Loucy (cell line): ENCODE measurements around the gene POLR2H.

Experiments used
- H2AFZ ChIP-seq: fragments of 200-600 bp; sonication (generic); 2 replicates; pipeline ENCODE4 v1.6.0; 2016; ENCODE audit warnings: antibody characterized with exemption, mild to moderate bottlenecking, low read length, moderate library complexity
- H3F3A ChIP-seq: fragments of 200-600 bp; 2 replicates; pipeline ENCODE4 v1.6.0; 2016; ENCODE audit warnings: antibody characterized with exemption, low read depth, mild to moderate bottlenecking
- H3K27me3 ChIP-seq: fragments of 200-600 bp; sonication (generic); 2 replicates; pipeline ENCODE4 v1.6.1; 2014; ENCODE audit warnings: low read length, mild to moderate bottlenecking; ENCODE audit not compliant: insufficient read depth, poor library complexity, severe bottlenecking
- H3K36me3 ChIP-seq: fragments of 200-600 bp; sonication (generic); 2 replicates; pipeline ENCODE4 v1.6.1; 2016; ENCODE audit warnings: low read length; ENCODE audit not compliant: insufficient read depth
- H3K4me1 ChIP-seq: fragments of 200-600 bp; sonication (generic); 2 replicates; pipeline ENCODE4 v1.5.1; 2014; ENCODE audit warnings: low read length, mild to moderate bottlenecking; ENCODE audit not compliant: insufficient read depth, poor library complexity, severe bottlenecking
- H3K4me2 ChIP-seq: fragments of 200-600 bp; sonication (generic); 2 replicates; pipeline ENCODE4 v1.6.0; 2014; ENCODE audit warnings: antibody characterized with exemption, low read length, low read depth, mild to moderate bottlenecking; ENCODE audit not compliant: poor library complexity, severe bottlenecking
- H3K4me3 ChIP-seq: fragments of 200-600 bp; sonication (generic); 2 replicates; pipeline ENCODE4 v1.5.1; 2014; ENCODE audit warnings: low read length, mild to moderate bottlenecking, mixed read lengths; ENCODE audit not compliant: poor library complexity, severe bottlenecking
- H3K79me2 ChIP-seq: fragments of 200-600 bp; sonication (generic); 2 replicates; pipeline ENCODE4 v1.6.1; 2014; ENCODE audit warnings: low read length; ENCODE audit not compliant: insufficient read depth
- H3K9ac ChIP-seq: fragments of 200-600 bp; sonication (generic); 2 replicates; pipeline ENCODE4 v1.6.0; 2014; ENCODE audit warnings: mild to moderate bottlenecking, low read depth, low read length, moderate library complexity; ENCODE audit not compliant: poor library complexity, severe bottlenecking
- H3K9me2 ChIP-seq: fragments of 200-600 bp; sonication (generic); replicated peaks from 2 replicates; pipeline ENCODE4 v1.6.1; 2016; ENCODE audit warnings: low read depth, low read length, mixed read lengths
- H3K9me3 ChIP-seq: fragments of 200-600 bp; sonication (generic); 2 replicates; pipeline ENCODE4 v1.6.1; 2014; ENCODE audit warnings: mild to moderate bottlenecking, antibody characterized with exemption, low read length, low read depth; ENCODE audit not compliant: insufficient read depth
- H4K20me1 ChIP-seq: fragments of 200-600 bp; sonication (generic); 2 replicates; pipeline ENCODE4 v1.6.0; 2014; ENCODE audit warnings: antibody characterized with exemption, low read length, mild to moderate bottlenecking; ENCODE audit not compliant: insufficient read depth, poor library complexity, severe bottlenecking
- CTCF ChIP-seq: fragments of 200-600 bp; sonication (generic); conservative IDR thresholded peaks from 2 replicates; pipeline ENCODE4 v1.5.1; 2014; ENCODE audit warnings: mild to moderate bottlenecking, antibody characterized with exemption, low read length
- EZH2phosphoT487 ChIP-seq: fragments of 200-600 bp; IDR thresholded peaks from 2 replicates; pipeline ENCODE4 v1.6.1; 2018; ENCODE audit warnings: antibody characterized with exemption, mild to moderate bottlenecking, moderate library complexity, borderline replicate concordance

POLR2H gene

DNA sequence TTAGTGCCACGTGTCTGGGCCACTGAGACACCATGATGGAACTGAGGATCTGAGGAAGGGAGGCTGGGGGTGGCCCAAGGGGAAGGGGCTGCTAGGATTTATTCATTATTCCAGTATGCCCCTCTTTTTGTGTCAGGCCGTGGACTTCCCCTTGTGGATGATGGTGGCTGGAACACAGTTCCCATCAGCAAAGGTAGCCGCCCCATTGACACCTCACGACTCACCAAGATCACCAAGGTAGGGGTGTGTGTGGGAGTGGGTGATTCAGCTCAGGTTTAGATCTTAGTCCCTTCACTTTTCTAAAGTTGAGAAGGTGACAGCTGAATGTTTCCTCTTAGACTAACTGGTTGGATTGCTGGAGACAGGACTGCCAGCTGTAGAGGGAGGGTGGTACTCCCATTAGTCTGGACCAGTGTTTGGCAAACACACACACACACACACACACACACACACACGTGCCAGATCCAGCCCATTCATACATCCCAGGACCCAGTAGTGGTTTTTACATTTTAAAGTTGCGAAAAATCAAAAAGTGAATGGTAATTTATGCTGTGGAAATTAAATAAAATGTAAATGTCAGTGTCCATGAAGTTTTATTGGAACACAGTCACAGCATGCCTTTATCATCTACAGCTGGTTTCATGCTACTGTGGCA is 35.7 kb upstream of the POLR2H start:
- Histone ChIP-seq H4K20me1 (peaks cover 39% of the 10 kb centered on the region), H3K4me2 (no peak overlapping the region), H3K4me3 (no peak overlapping the region), H3K9me3 (no peaks in the 10 kb centered on the region), H2AFZ (no peak overlapping the region), H3K9me2 (no peaks in the 10 kb centered on the region), H3F3A (no peaks in the 10 kb centered on the region), H3K36me3 (peaks cover 95% of the 10 kb centered on the region), H3K79me2 (peaks cover 20% of the 10 kb centered on the region; the same call in 1 of the 2 replicates), H3K27me3 (no peaks in the 10 kb centered on the region), H3K4me1 (no peaks in the 10 kb centered on the region), H3K9ac (no peak overlapping the region)
- TF ChIP-seq CTCF (no peak), EZH2phosphoT487 (no peak)

- Histone ChIP-seq H3K4me2 (no peak overlapping the region), H3K9me3 (no peaks in the 10 kb centered on the region), H3K4me1 (no peaks in the 10 kb centered on the region), H3K9ac (no peak overlapping the region), H2AFZ (no peak overlapping the region), H3K36me3 (peaks cover 95% of the 10 kb centered on the region), H3K4me3 (no peak overlapping the region), H4K20me1 (peaks cover 26% of the 10 kb centered on the region), H3F3A (no peaks in the 10 kb centered on the region), H3K9me2 (no peaks in the 10 kb centered on the region), H3K79me2 (0 out of 2 replicates have a peak, but pooled peaks cover 8% of the 10 kb centered on the region), H3K27me3 (no peaks in the 10 kb centered on the region)
- TF ChIP-seq EZH2phosphoT487 (no peak), CTCF (no peak)
These were observed 34.3 kb upstream of the POLR2H start for GRCh38 chr3:184327171-184327570.

GRCh38 chr3:184328516-184328915 is 33.0 kb upstream of the POLR2H start:
- TF ChIP-seq CTCF (no peak), EZH2phosphoT487 (no peak)
- H3K36me3 ChIP-seq = peaks cover 95% of the 10 kb centered on the region
- H3K79me2 ChIP-seq = 0 out of 2 replicates have a peak, but pooled peaks cover 8% of the 10 kb centered on the region
- no peaks in the 10 kb centered on the region for H3K27me3 ChIP-seq
- no peaks in the 10 kb centered on the region for H3F3A ChIP-seq
- H3K9ac ChIP-seq = no peak overlapping the region
- H4K20me1 ChIP-seq = peaks cover 25% of the 10 kb centered on the region
- no peak overlapping the region for H2AFZ ChIP-seq
- no peaks in the 10 kb centered on the region for H3K9me3 ChIP-seq
- no peak overlapping the region for H3K4me3 ChIP-seq
- no peak overlapping the region for H3K4me2 ChIP-seq
- no peaks in the 10 kb centered on the region for H3K4me1 ChIP-seq
- no peaks in the 10 kb centered on the region for H3K9me2 ChIP-seq
